Fibroblast of lung (primary cell): ENCODE results near the gene APOBEC3B.

Experiments
- CTCF ChIP-seq, 2 donors: IDR thresholded peaks in 1 of 2; conservative IDR thresholded peaks in 1 of 2; 1 replicate in 1 of 2; 2 replicates in 1 of 2; pipeline ENCODE4 v1.5.1; 2011 to 2012; ENCODE audit warnings: low read length in 2 of 2, control low read depth in 1 of 2, inconsistent platforms in 1 of 2, low read depth in 1 of 2, mild to moderate bottlenecking in 1 of 2
- EZH2 ChIP-seq: IDR thresholded peaks from 2 replicates; pipeline ENCODE4 v1.5.1; 2012; ENCODE audit warnings: low read length, control low read depth, mild to moderate bottlenecking; ENCODE audit errors: missing control alignments

DNA sequence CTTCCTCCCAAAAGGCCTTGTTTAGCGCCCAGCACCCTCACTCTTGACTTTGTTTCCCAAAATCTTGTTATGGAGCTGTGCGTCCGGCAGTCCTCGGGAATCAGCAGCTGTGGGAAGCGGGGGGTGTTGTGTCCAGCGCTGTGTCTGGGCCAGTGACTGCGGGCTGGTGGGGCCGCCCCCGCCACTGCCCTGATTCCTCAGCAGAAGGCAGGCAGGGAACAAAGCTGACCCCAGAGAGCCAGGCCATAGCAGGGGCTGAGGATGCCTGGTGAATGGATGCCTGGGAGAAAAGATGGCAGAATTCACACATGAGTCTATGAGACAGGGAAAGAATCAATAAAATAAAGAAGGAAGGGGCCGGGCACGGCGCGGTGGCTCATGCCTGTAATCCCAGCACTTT, 34.4 kb downstream of the APOBEC3B start:
- TF ChIP-seq EZH2 (no peak), CTCF (conservative IDR thresholded peaks at IDR 0.05 in 1 of 2, IDR thresholded peaks at IDR 0.05 in 1 of 2; ENCODE audit: low read depth in 1 of 2, low read length in 2 of 2) (no peak)
